HepG2 (cell line): ENCODE data around the gene HCFC1R1. TPM values are rescaled to one million over a fixed set of nuclear protein-coding genes. Genes with fewer than 3 reads are reported as not detected.
A peak's percentile ranks its signal among the peaks of the same experiment; 100 is the strongest.

ENCODE experiments used
- ATAC-seq: fragments of 200-7000 bp; cut with Tn5 transposase; 3 replicates; pipeline ENCODE4 v1.9.1; 2020; ENCODE audit warnings: mild to moderate bottlenecking, moderate library complexity
- BruUV-seq: library from RNA; stranded (reverse); fragments of 400-500 nt; replicated peaks from 2 replicates; lab custom pipeline; 2021; lab: Mats Ljungman, UMichigan
- CTCF ChIA-PET: fragments of 300-600 bp; formaldehyde crosslinking; extraction: SDS; loops from one replicate; lab custom pipeline; 2021; ENCODE audit warnings: low total read pairs, inconsistent platforms, low intra/inter-chr PET ratio; lab: Yijun Ruan, JAX
- POLR2A ChIA-PET: fragments of 350-600 bp; sonication (Branson Sonifier 250); formaldehyde crosslinking; loops from one replicate; lab custom pipeline; 2020; ENCODE audit warnings: antibody characterized with exemption, inconsistent platforms; lab: Yijun Ruan, JAX
- DNase-seq: peaks from one replicate; pipeline ENCODE4 v3.0.0-alpha.2; 2015; ENCODE audit warnings: low spot score
- FAIRE-seq: peaks from 3 replicates; lab custom pipeline; 2011; peaks lifted over from hg19 to GRCh38; lab: Jason Lieb, UNC
- H2AFZ ChIP-seq: one replicate; pipeline ENCODE4 v1.6.1; 2011; ENCODE audit warnings: low read length, inconsistent platforms
- H3K27ac ChIP-seq: fragments of 300-600 bp; 3 replicates; pipeline ENCODE4 v1.8.0; 2011; ENCODE audit warnings: mixed run types, mild to moderate bottlenecking, mixed read lengths, low read length, inconsistent platforms; ENCODE audit not compliant: insufficient read depth; ENCODE audit errors: extremely low read length
- H3K27me3 ChIP-seq, 2 experiments: fragments of 200-600 bp in 1 of 2; 2 replicates in 1 of 2; 3 replicates in 1 of 2; pipeline versions ENCODE4 v1.6.0 to v1.8.0; 2011; ENCODE audit warnings: low read length in 2 of 2, mild to moderate bottlenecking in 2 of 2, moderate library complexity in 2 of 2, inconsistent platforms in 1 of 2; ENCODE audit not compliant: insufficient read depth in 2 of 2, control insufficient read depth in 1 of 2
- H3K36me3 ChIP-seq, 2 experiments: fragments of 200-600 bp in 1 of 2; replicated peaks in 1 of 2; 2 replicates in 1 of 2; 3 replicates in 1 of 2; pipeline versions ENCODE4 v1.5.1 to v1.8.0; 2011; ENCODE audit warnings: low read length in 2 of 2, inconsistent platforms in 1 of 2; ENCODE audit not compliant: insufficient read depth in 2 of 2, control insufficient read depth in 1 of 2
- H3K4me1 ChIP-seq: 2 replicates; pipeline ENCODE4 v1.5.1; 2012; ENCODE audit warnings: low read length, inconsistent platforms; ENCODE audit not compliant: insufficient read depth
- H3K4me2 ChIP-seq: 2 replicates; pipeline ENCODE4 v1.6.0; 2011; ENCODE audit warnings: low read depth, low read length, inconsistent platforms
- H3K4me3 ChIP-seq, 3 experiments: fragments of 200-600 bp in 1 of 3; sonication (generic), shearing (Covaris generic) in 1 of 3; replicated peaks in 1 of 3; 2 replicates each; pipeline ENCODE4 v1.5.1; 2011 to 2016; ENCODE audit warnings: low read length in 3 of 3, inconsistent platforms in 2 of 3, low read depth in 2 of 3, mild to moderate bottlenecking in 2 of 3, control low read depth in 1 of 3, mixed read lengths in 1 of 3; ENCODE audit not compliant: insufficient read depth in 1 of 3
- H3K79me2 ChIP-seq: one replicate; pipeline ENCODE4 v1.6.1; 2011; ENCODE audit warnings: low read length, inconsistent platforms; ENCODE audit not compliant: insufficient read depth
- H3K9ac ChIP-seq: 2 replicates; pipeline ENCODE4 v1.6.0; 2011; ENCODE audit warnings: mild to moderate bottlenecking, low read depth, low read length, inconsistent platforms; ENCODE audit not compliant: insufficient read depth
- H3K9me3 ChIP-seq: 2 replicates; pipeline ENCODE4 v1.5.1; 2012; ENCODE audit warnings: mild to moderate bottlenecking, low read length
- H4K20me1 ChIP-seq: 2 replicates; pipeline ENCODE4 v1.6.0; 2011; ENCODE audit warnings: inconsistent platforms, mild to moderate bottlenecking, low read length, moderate library complexity; ENCODE audit not compliant: insufficient read depth
- ARHGAP35 ChIP-seq: sonication (generic); formaldehyde crosslinking; IDR thresholded peaks from 2 replicates; pipeline ENCODE4 v1.9.0; 2022; ENCODE audit warnings: mild to moderate bottlenecking, inconsistent platforms, moderate library complexity, missing genetic modification reagents, borderline replicate concordance
- GABPB1 ChIP-seq: IDR thresholded peaks from 2 replicates; pipeline ENCODE4 v1.6.1; 2016; ENCODE audit warnings: mild to moderate bottlenecking, missing genetic modification reagents, moderate library complexity, missing compliant biosample characterization
- GATAD2A ChIP-seq: IDR thresholded peaks from 2 replicates; pipeline ENCODE4 v1.6.1; 2016
- GFI1 ChIP-seq: sonication (generic); formaldehyde crosslinking; IDR thresholded peaks from 2 replicates; pipeline ENCODE4 v1.5.0; 2020; ENCODE audit warnings: missing genetic modification reagents, mild to moderate bottlenecking, borderline replicate concordance
- NFE2 ChIP-seq: sonication (generic); formaldehyde crosslinking; IDR thresholded peaks from 2 replicates; pipeline ENCODE4 v1.4.0; 2020; ENCODE audit warnings: missing genetic modification reagents
- RFXANK ChIP-seq: IDR thresholded peaks from 2 replicates; pipeline ENCODE4 v1.6.1; 2016
- RXRA ChIP-seq: sonication (generic); formaldehyde crosslinking; IDR thresholded peaks from 2 replicates; pipeline ENCODE4 v1.5.1; 2020; ENCODE audit warnings: missing genetic modification reagents
- SRY ChIP-seq: sonication (generic); formaldehyde crosslinking; IDR thresholded peaks from 2 replicates; pipeline ENCODE4 v1.8.0; 2022; ENCODE audit warnings: mild to moderate bottlenecking, missing genetic modification reagents
- TBL1XR1 ChIP-seq: fragments of 150-350 bp; IDR thresholded peaks from 2 replicates; pipeline ENCODE4 v1.6.1; 2014; ENCODE audit warnings: borderline replicate concordance, low read length; ENCODE audit not compliant: partially characterized antibody
- TSC22D2 ChIP-seq: sonication (generic); formaldehyde crosslinking; IDR thresholded peaks from 2 replicates; pipeline ENCODE4 v1.5.1; 2020; ENCODE audit warnings: missing genetic modification reagents, mild to moderate bottlenecking, borderline replicate concordance
- ZNF317 ChIP-seq: sonication (generic); formaldehyde crosslinking; IDR thresholded peaks from 2 replicates; pipeline ENCODE4 v1.5.0; 2020; ENCODE audit warnings: mild to moderate bottlenecking, missing genetic modification reagents
- ZNF772 ChIP-seq: sonication (generic); formaldehyde crosslinking; IDR thresholded peaks from 2 replicates; pipeline ENCODE4 v1.5.0; 2020; ENCODE audit warnings: mild to moderate bottlenecking, missing genetic modification reagents
- WGBS: methylation state at CpG from one replicate; pipeline ENCODE4 v1.1.6; 2017; ENCODE audit warnings: low lambda C conversion rate; 5-methylcytosine and 5-hydroxymethylcytosine counted together
- in situ Hi-C: cut with HindIII; loops from 2 replicates; pipeline ENCODE4 v1.10.0; 2017; ENCODE audit warnings: low pct_unique_long_range_greater_than_20kb; ENCODE audit not compliant: extremely low pct_ligation_motif_present
- intact Hi-C: fragments of 100-400 bp; cut with micrococcal nuclease; formaldehyde crosslinking; loops from one replicate; pipeline ENCODE4 v1.10.0; 2022; ENCODE audit not compliant: unreplicated experiment
- polyA plus RNA-seq, 8 experiments: library from polyadenylated mRNA; depleted of rRNA in 3 of 8; stranded (reverse) in 7 of 8; unstranded in 1 of 8; fragments of >200 nt; fragmentation: Illumina TruSeq in 4 of 8; extraction: Trizol in 4 of 8; gene quantifications; 2 replicates each; pipeline versions ENCODE4 v1.2.1 to v1.2.3, GENCODE V29; 2011 to 2016; ENCODE audit warnings: low read depth in 4 of 8, missing spikeins in 1 of 8, mixed read lengths in 1 of 8; ENCODE audit not compliant: insufficient read depth in 1 of 8
- total RNA-seq, 5 experiments: library from RNA; depleted of rRNA; stranded (reverse); fragments of >200 nt; fragmentation: Illumina TruSeq; extraction: Trizol; gene quantifications; 2 replicates each; pipeline ENCODE4 v1.2.3, GENCODE V29; 2016; ENCODE audit warnings: low read depth in 1 of 5
- TF ChIP-seq, protein P1 (sequence below): sonication (generic); formaldehyde crosslinking; IDR thresholded peaks from 2 replicates; pipeline ENCODE4 v1.8.1; 2023; ENCODE audit warnings: mild to moderate bottlenecking, missing genetic modification reagents
- TF ChIP-seq, protein P2 (sequence below): sonication (generic); formaldehyde crosslinking; IDR thresholded peaks from 2 replicates; pipeline ENCODE4 v1.4.0; 2020; ENCODE audit warnings: mild to moderate bottlenecking, missing genetic modification reagents
- TF ChIP-seq, protein P3 (sequence below): sonication (generic); formaldehyde crosslinking; IDR thresholded peaks from 2 replicates; pipeline ENCODE4 v1.4.0; 2020; ENCODE audit warnings: mild to moderate bottlenecking, missing genetic modification reagents
- TF ChIP-seq, protein P4 (sequence below): sonication (generic); formaldehyde crosslinking; conservative IDR thresholded peaks from 2 replicates; pipeline ENCODE4 v1.4.0; 2020; ENCODE audit warnings: missing genetic modification reagents

Gene HCFC1R1
- total and polyA plus RNA-seq, 2 of the 13 experiments (the other 11 are each of a cell fraction or from before 2014, with no cell fraction given) = 13.8 to 16.1 TPM

DNA sequence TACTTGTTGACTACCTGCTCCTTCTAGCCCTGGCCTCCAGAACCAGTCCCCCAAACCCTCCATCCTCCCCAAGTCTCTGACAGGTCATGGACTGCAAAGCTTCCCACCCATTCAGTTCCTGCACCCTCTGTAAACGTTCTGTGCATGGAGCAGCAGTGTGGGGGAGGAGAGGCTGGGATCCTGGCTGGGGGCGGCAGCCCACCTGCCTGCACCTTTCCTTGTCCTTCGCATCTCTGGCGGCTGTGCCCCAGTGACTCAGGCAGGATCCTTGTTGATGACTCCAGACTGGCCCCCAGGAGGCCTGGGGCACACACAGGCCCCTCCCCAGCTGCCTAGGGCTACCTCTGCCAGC is 41.9 kb downstream of the HCFC1R1 start (continued):
- TF ChIP-seq, protein P1, sequence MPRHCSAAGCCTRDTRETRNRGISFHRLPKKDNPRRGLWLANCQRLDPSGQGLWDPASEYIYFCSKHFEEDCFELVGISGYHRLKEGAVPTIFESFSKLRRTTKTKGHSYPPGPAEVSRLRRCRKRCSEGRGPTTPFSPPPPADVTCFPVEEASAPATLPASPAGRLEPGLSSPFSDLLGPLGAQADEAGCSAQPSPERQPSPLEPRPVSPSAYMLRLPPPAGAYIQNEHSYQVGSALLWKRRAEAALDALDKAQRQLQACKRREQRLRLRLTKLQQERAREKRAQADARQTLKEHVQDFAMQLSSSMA (CRISPR knock-in tag) = peak; percentile 59; the same call in 1 of the 2 replicates
- TF ChIP-seq ARHGAP35 (CRISPR knock-in tag) = 0 out of 2 replicates have a peak, but pooled peaks have one; percentile 8
- no peak for TF ChIP-seq RFXANK

DNA sequence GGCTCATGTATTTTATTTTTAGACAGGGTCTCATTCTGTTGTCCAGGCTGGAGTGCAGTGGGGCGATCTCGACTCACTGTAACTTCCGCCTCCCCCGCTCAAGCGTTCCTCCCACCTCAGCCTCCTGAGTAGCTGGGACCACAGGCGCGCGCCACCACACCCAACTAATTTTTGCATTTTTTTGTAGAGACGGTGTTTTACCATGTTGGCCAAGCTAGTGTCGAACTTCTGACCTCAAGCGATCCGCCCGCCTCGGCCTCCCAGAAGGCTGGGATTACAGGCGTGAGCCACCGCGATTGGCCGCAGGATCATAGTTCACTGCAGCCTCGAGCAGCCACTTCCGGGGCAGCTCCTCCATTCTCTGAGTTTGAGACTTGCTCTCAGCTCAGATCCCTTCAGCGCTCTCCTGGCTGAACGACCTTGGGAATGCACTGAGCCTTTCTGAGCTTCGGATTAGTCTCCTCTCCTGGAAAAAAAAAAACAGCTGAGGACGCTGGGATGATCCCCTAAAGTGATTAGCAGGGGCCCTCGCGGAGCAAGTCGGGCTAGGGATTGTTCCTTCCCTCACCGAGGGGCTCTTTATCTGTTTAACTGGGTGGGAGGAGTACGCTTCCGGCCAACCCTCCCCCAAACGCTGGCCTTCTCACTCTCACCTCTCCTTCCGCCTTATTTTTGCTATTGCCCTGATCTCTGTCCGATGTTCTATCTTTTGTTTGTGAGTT is 42.4 kb downstream of the HCFC1R1 start:
- H3K79me2 ChIP-seq = peaks cover 8% of the 10 kb centered on the region
- peaks cover 8 to 20% of the 10 kb centered on the region in 2 experiments; a peak in 4 of 5 replicates for H3K27me3 ChIP-seq
- in situ Hi-C loops = no loop called here
- ChIA-PET POLR2A (interaction anchor here (0.7 to 3.9 kb wide), 17 partner anchors 9 to 230 kb away, joined by 3 to 48 read pairs (median 6); partner anchors contain the start of genes FLYWCH1, FLYWCH2, HCFC1R1 and KREMEN2), CTCF (no interaction called here)
- H3K9me3 ChIP-seq = no peaks in the 10 kb centered on the region
- peaks cover 26% of the 10 kb centered on the region for H3K4me1 ChIP-seq
- no TSS peak for BruUV-seq
- peak overlapping the region; percentile 87 for H3K27ac ChIP-seq
- peak overlapping the region; percentile 96 for H3K4me2 ChIP-seq
- peak overlapping the region; percentile 86 to 95 (median 88) for H3K4me3 ChIP-seq
- no peaks in the 10 kb centered on the region for H4K20me1 ChIP-seq
- intact Hi-C loops = no loop called here
- DNase-seq (peak; percentile 72), ATAC-seq (peak; percentile 61), FAIRE-seq (peak; percentile 92)
- no peak overlapping the region for H2AFZ ChIP-seq
- peak overlapping the region; percentile 94 for H3K9ac ChIP-seq
- WGBS = 1% methylated on average over 31 of the region's 33 CpGs
- peaks cover 0 to 4% of the 10 kb centered on the region in 2 experiments; a peak in 1 of 5 replicates for H3K36me3 ChIP-seq
- peak; percentile 39; the same call in 1 of the 2 replicates for TF ChIP-seq GFI1
- peak; percentile 32; the same call in 1 of the 2 replicates for TF ChIP-seq GATAD2A (CRISPR knock-in tag)
- TF ChIP-seq, protein P2, sequence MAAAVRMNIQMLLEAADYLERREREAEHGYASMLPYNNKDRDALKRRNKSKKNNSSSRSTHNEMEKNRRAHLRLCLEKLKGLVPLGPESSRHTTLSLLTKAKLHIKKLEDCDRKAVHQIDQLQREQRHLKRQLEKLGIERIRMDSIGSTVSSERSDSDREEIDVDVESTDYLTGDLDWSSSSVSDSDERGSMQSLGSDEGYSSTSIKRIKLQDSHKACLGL = peak; percentile 55; the same call in 1 of the 2 replicates
- no peak for TF ChIP-seq NFE2 (CRISPR knock-in tag)
- peak; percentile 14; the same call in 1 of the 2 replicates for TF ChIP-seq ZNF317 (CRISPR knock-in tag)
- peak; percentile 70 for TF ChIP-seq RXRA (CRISPR knock-in tag)
- TF ChIP-seq ZNF772 = 0 out of 2 replicates have a peak, but pooled peaks have one; percentile 24
- TF ChIP-seq, protein P3, sequence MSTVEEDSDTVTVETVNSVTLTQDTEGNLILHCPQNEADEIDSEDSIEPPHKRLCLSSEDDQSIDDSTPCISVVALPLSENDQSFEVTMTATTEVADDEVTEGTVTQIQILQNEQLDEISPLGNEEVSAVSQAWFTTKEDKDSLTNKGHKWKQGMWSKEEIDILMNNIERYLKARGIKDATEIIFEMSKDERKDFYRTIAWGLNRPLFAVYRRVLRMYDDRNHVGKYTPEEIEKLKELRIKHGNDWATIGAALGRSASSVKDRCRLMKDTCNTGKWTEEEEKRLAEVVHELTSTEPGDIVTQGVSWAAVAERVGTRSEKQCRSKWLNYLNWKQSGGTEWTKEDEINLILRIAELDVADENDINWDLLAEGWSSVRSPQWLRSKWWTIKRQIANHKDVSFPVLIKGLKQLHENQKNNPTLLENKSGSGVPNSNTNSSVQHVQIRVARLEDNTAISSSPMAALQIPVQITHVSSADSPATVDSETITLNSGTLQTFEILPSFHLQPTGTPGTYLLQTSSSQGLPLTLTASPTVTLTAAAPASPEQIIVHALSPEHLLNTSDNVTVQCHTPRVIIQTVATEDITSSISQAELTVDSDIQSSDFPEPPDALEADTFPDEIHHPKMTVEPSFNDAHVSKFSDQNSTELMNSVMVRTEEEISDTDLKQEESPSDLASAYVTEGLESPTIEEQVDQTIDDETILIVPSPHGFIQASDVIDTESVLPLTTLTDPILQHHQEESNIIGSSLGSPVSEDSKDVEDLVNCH (CRISPR knock-in tag) = no peak
- peak; percentile 91 for TF ChIP-seq GABPB1 (CRISPR knock-in tag)
- TF ChIP-seq TBL1XR1 = no peak
- TF ChIP-seq SRY (CRISPR knock-in tag) = 0 out of 2 replicates have a peak, but pooled peaks have one; percentile 21
- TF ChIP-seq, protein P4, sequence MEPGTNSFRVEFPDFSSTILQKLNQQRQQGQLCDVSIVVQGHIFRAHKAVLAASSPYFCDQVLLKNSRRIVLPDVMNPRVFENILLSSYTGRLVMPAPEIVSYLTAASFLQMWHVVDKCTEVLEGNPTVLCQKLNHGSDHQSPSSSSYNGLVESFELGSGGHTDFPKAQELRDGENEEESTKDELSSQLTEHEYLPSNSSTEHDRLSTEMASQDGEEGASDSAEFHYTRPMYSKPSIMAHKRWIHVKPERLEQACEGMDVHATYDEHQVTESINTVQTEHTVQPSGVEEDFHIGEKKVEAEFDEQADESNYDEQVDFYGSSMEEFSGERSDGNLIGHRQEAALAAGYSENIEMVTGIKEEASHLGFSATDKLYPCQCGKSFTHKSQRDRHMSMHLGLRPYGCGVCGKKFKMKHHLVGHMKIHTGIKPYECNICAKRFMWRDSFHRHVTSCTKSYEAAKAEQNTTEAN = no peak
- TF ChIP-seq TSC22D2 (CRISPR knock-in tag) = peak; percentile 37; the same call in 1 of the 2 replicates
